ENCODE data around the gene PDE11A. TPM values are rescaled to one million over a fixed set of nuclear protein-coding genes. Genes with fewer than 3 reads are reported as not detected.

Gene PDE11A
- total RNA-seq, 1 experiment from 2014 or later = 0.61 TPM

- DNase-seq (ENCODE audit: low read depth, low spot score) = no peak
- intact Hi-C loops (cut with micrococcal nuclease) = no loop called here
- RAD21 ChIA-PET (ENCODE audit: low non-redundant PET in 1 of 2, low total read pairs in 2 of 2, uncharacterized antibody in 2 of 2, unreplicated experiment in 2 of 2) = no interaction called here
- Histone ChIP-seq H3K9me2 (ENCODE audit: insufficient read depth) (no peaks in the 10 kb centered on the region), H3K4me1 (ENCODE audit: control insufficient read depth in 1 of 2, insufficient read depth in 2 of 2, low read length in 2 of 2) (no peaks in the 10 kb centered on the region), H3K27me3 (ENCODE audit: insufficient read depth, low read length) (no peaks in the 10 kb centered on the region), H3K4me3 (replicated peaks in 1 of 2; ENCODE audit: low read depth in 1 of 2, low read length in 2 of 2) (no peak overlapping the region), H3K9ac (ENCODE audit: low read length) (no peak overlapping the region), H3K27ac (ENCODE audit: low read depth, low read length) (no peak overlapping the region), H2AFZ (ENCODE audit: low read depth, low read length, poor library complexity, severe bottlenecking) (no peak overlapping the region), H3K79me2 (ENCODE audit: insufficient read depth, low read length) (no peaks in the 10 kb centered on the region), H4K20me1 (ENCODE audit: insufficient read depth) (no peaks in the 10 kb centered on the region), H3K36me3 (ENCODE audit: control insufficient read depth in 1 of 2, insufficient read depth in 2 of 2, low read length in 2 of 2) (no peaks in the 10 kb centered on the region), H3K9me3 (ENCODE audit: control insufficient read depth in 1 of 2, insufficient read depth in 1 of 2, low read depth in 1 of 2, low read length in 2 of 2) (no peaks in the 10 kb centered on the region), H3K4me2 (ENCODE audit: low read length) (no peak overlapping the region)
- POLR2A ChIA-PET = no interaction called here
- no TSS peak for BruUV-seq (replicated peaks)
- no peak for ATAC-seq
- CTCF ChIA-PET = no interaction called here
- TF ChIP-seq REST (IDR thresholded peaks at IDR 0.05; ENCODE audit: low read depth) (no peak), JUND (IDR thresholded peaks at IDR 0.05) (no peak), SP1 (IDR thresholded peaks at IDR 0.05; ENCODE audit: low read depth) (no peak), EGR1 (IDR thresholded peaks at IDR 0.05; ENCODE audit: low read depth) (no peak), CTCF (IDR thresholded peaks at IDR 0.05 in 2 of 3, conservative IDR thresholded peaks at IDR 0.05 in 1 of 3; ENCODE audit: borderline replicate concordance in 1 of 3, insufficient read depth in 1 of 3, low read depth in 2 of 3, low read length in 2 of 3) (no peak), YY1 (IDR thresholded peaks at IDR 0.05; ENCODE audit: extremely low read depth, insufficient replicate concordance, low read depth, low read length) (no peak), SRF (IDR thresholded peaks at IDR 0.05; ENCODE audit: low read depth) (no peak), CBX3 (IDR thresholded peaks at IDR 0.05; ENCODE audit: low read depth) (no peak), CEBPB (IDR thresholded peaks at IDR 0.05; ENCODE audit: low read depth) (no peak), FOSL1 (IDR thresholded peaks at IDR 0.05; ENCODE audit: low read depth) (no peak), ZNF274 (IDR thresholded peaks at IDR 0.05; ENCODE audit: low read depth, low read length) (no peak), MAX (IDR thresholded peaks at IDR 0.05) (no peak), ZFX (IDR thresholded peaks at IDR 0.05) (no peak)
Observed at GRCh38 chr2:178008636-178009289, 63.8 kb downstream of the PDE11A start.
